K562 (cell line): ENCODE results near the gene STPG4. TPM values are rescaled to one million over a fixed set of nuclear protein-coding genes. Genes with fewer than 3 reads are reported as not detected.

Experiments used
- ATAC-seq: fragments of 200-7000 bp; cut with Tn5 transposase; 3 replicates; pipeline ENCODE4 v1.9.1; 2020; ENCODE audit warnings: moderate library complexity
- BruUV-seq: library from RNA; stranded (reverse); fragments of 400-500 nt; replicated peaks from 2 replicates; lab custom pipeline; 2021; lab: Mats Ljungman, UMichigan
- CTCF ChIA-PET: fragments of 300-600 bp; formaldehyde crosslinking; extraction: SDS; loops from one replicate; lab custom pipeline; 2021; ENCODE audit warnings: low intra/inter-chr PET ratio; lab: Yijun Ruan, JAX
- POLR2A ChIA-PET: fragments of 300-600, 350-650 bp; sonication (Branson Sonifier 250); formaldehyde crosslinking; extraction: SDS; loops from one replicate; lab custom pipeline; 2021; ENCODE audit warnings: antibody characterized with exemption, inconsistent platforms; lab: Yijun Ruan, JAX
- DNase-seq, 4 experiments: peaks; one replicate each; pipeline versions ENCODE4 v3.0.0 to v3.0.0-alpha.2; 2011 to 2018; ENCODE audit warnings: low spot score in 3 of 4, mixed read lengths in 3 of 4; ENCODE audit errors: extremely low read depth in 1 of 4
- FAIRE-seq: peaks from 2 replicates; lab custom pipeline; 2011; peaks lifted over from hg19 to GRCh38; lab: Jason Lieb, UNC
- H2AFZ ChIP-seq: 2 replicates; pipeline ENCODE4 v1.6.0; 2011; ENCODE audit warnings: low read depth, low read length, control low read depth, inconsistent platforms
- H3K27ac ChIP-seq: fragments of 200-600 bp; 3 replicates; pipeline ENCODE4 v1.8.0; 2011; ENCODE audit warnings: low read depth, mild to moderate bottlenecking, control low read depth, inconsistent platforms, low read length, moderate library complexity, mixed read lengths; ENCODE audit errors: extremely low read depth
- H3K27me3 ChIP-seq, 2 experiments: fragments of 300-600 bp in 1 of 2; 2 replicates in 1 of 2; 3 replicates in 1 of 2; pipeline versions ENCODE4 v1.6.0 to v1.8.0; 2011; ENCODE audit warnings: inconsistent platforms in 2 of 2, low read length in 2 of 2, mild to moderate bottlenecking in 1 of 2, mixed read lengths in 1 of 2, moderate library complexity in 1 of 2; ENCODE audit not compliant: control insufficient read depth in 2 of 2, insufficient read depth in 2 of 2
- H3K36me3 ChIP-seq: fragments of 300-600 bp; 3 replicates; pipeline ENCODE4 v1.8.0; 2011; ENCODE audit warnings: mild to moderate bottlenecking, low read length, inconsistent platforms; ENCODE audit not compliant: control insufficient read depth, insufficient read depth
- H3K4me1 ChIP-seq, 2 experiments: fragments of 200-600 bp in 1 of 2; replicated peaks in 1 of 2; 2 replicates in 1 of 2; 3 replicates in 1 of 2; pipeline versions ENCODE4 v1.5.1 to v1.8.0; 2011; ENCODE audit warnings: inconsistent platforms in 2 of 2, low read length in 2 of 2, mild to moderate bottlenecking in 1 of 2, mixed read lengths in 1 of 2, moderate library complexity in 1 of 2; ENCODE audit not compliant: control insufficient read depth in 2 of 2, insufficient read depth in 2 of 2
- H3K4me2 ChIP-seq: 2 replicates; pipeline ENCODE4 v1.6.1; 2011; ENCODE audit warnings: low read length, control low read depth, inconsistent platforms, mixed read lengths; ENCODE audit not compliant: insufficient read depth
- H3K4me3 ChIP-seq: fragments of 200-600 bp; sonication (generic), shearing (Covaris generic); 2 replicates; pipeline ENCODE4 v1.5.1; 2016; ENCODE audit warnings: control low read depth, inconsistent platforms
- H3K79me2 ChIP-seq: fragments of 200-600 bp; 3 replicates; pipeline ENCODE4 v1.8.0; 2011; ENCODE audit warnings: low read length, inconsistent platforms; ENCODE audit not compliant: control insufficient read depth, insufficient read depth
- H3K9ac ChIP-seq, 2 experiments: 2 replicates each; pipeline versions ENCODE4 v1.6.0 to v1.6.1; 2011; ENCODE audit warnings: low read depth in 2 of 2, low read length in 2 of 2, control low read depth in 1 of 2, inconsistent platforms in 1 of 2, mild to moderate bottlenecking in 1 of 2, mixed read lengths in 1 of 2; ENCODE audit not compliant: insufficient read depth in 1 of 2
- H3K9me1 ChIP-seq: one replicate; pipeline ENCODE4 v1.6.0; 2011; ENCODE audit warnings: inconsistent platforms, mild to moderate bottlenecking, low read length, moderate library complexity; ENCODE audit not compliant: control insufficient read depth, insufficient read depth
- H3K9me3 ChIP-seq: replicated peaks from 2 replicates; pipeline ENCODE4 v1.5.1; 2011; ENCODE audit warnings: low read depth, low read length, inconsistent platforms; ENCODE audit not compliant: control insufficient read depth, insufficient read depth
- H4K20me1 ChIP-seq: replicated peaks from 2 replicates; pipeline ENCODE4 v1.6.1; 2011; ENCODE audit warnings: low read length, inconsistent platforms, mixed read lengths; ENCODE audit not compliant: control insufficient read depth, insufficient read depth
- GABPB2 ChIP-seq: fragments of 250-450 bp; sonication (Bioruptor Pico); conservative IDR thresholded peaks from 2 replicates; pipeline ENCODE4 v1.5.1; 2021; ENCODE audit warnings: mild to moderate bottlenecking
- NR1H2 ChIP-seq: sonication (generic); formaldehyde crosslinking; IDR thresholded peaks from 2 replicates; pipeline ENCODE4 v1.4.0; 2020; ENCODE audit warnings: mild to moderate bottlenecking, missing genetic modification reagents
- RFX1 ChIP-seq: fragments of 450-650 bp; IDR thresholded peaks from 2 replicates; pipeline ENCODE4 v1.6.1; 2016; ENCODE audit warnings: mild to moderate bottlenecking, moderate library complexity
- XRCC5 ChIP-seq: fragments of 200-400 bp; formaldehyde crosslinking; IDR thresholded peaks from 2 replicates; pipeline ENCODE4 v1.6.1; 2017; ENCODE audit warnings: low read depth, mild to moderate bottlenecking, low read length
- ZNF165 ChIP-seq: fragments of 250-450 bp; sonication (Bioruptor Pico); IDR thresholded peaks from 2 replicates; pipeline ENCODE4 v1.4.0; 2020; ENCODE audit warnings: borderline replicate concordance
- ZNF174 ChIP-seq: fragments of 250-450 bp; sonication (Bioruptor Pico); IDR thresholded peaks from 2 replicates; pipeline ENCODE4 v1.4.0; 2020; ENCODE audit warnings: mild to moderate bottlenecking
- ZNF644 ChIP-seq: fragments of 200-800 bp; sonication (Bioruptor generic); IDR thresholded peaks from 2 replicates; pipeline ENCODE4 v1.6.1; 2016; ENCODE audit warnings: low read depth, missing genetic modification characterization, missing compliant biosample characterization
- ZSCAN32 ChIP-seq: fragments of 450-650 bp; formaldehyde crosslinking; IDR thresholded peaks from 2 replicates; pipeline ENCODE4 v1.4.0; 2020; ENCODE audit warnings: mild to moderate bottlenecking, moderate library complexity
- WGBS: fragments of 100-300 bp; shearing (Covaris generic); methylation state at CpG from one replicate; pipeline ENCODE4 v1.1.6; 2016; ENCODE audit warnings: low coverage, mixed read lengths; ENCODE audit not compliant: insufficient coverage; ENCODE audit errors: missing lambda C conversion rate; 5-methylcytosine and 5-hydroxymethylcytosine counted together
- in situ Hi-C: fragments of 300-500 bp; cut with MboI; formaldehyde crosslinking; loops from 4 replicates; pipeline ENCODE4 v1.15.0; 2018; ENCODE audit warnings: inconsistent platforms, mixed read lengths
- intact Hi-C: fragments of 100-400 bp; cut with micrococcal nuclease; formaldehyde crosslinking; loops from 2 replicates; pipeline ENCODE4 v1.14.2; 2022
- polyA plus RNA-seq, 8 experiments: library from polyadenylated mRNA; depleted of rRNA in 4 of 8; stranded (reverse) in 5 of 8; unstranded in 3 of 8; fragments of >200 nt; fragmentation: Nextera tagmentation in 2 of 8; fragmentation: Illumina TruSeq in 1 of 8; extraction: Ambion mirVana in 2 of 8; extraction: Trizol in 1 of 8; gene quantifications; 2 replicates each; pipeline versions ENCODE4 v1.2.1 to v1.2.3, GENCODE V29; 2011 to 2014; ENCODE audit warnings: inconsistent platforms in 1 of 8, missing spikeins in 1 of 8
- total RNA-seq, 7 experiments: library from RNA; depleted of rRNA in 6 of 7; stranded (reverse); fragments of >200 nt in 6 of 7; fragmentation: Illumina TruSeq in 2 of 7; extraction: Trizol in 2 of 7; gene quantifications; 2 replicates each; pipeline versions ENCODE4 v1.2.1 to v1.2.3, GENCODE V29; 2011 to 2021; ENCODE audit warnings: low replicate concordance in 1 of 7
- TF ChIP-seq, protein P1 (sequence below), 2 experiments: fragments of 450-650 bp in 1 of 2; sonication (generic) in 1 of 2; formaldehyde crosslinking in 1 of 2; IDR thresholded peaks in 1 of 2; conservative IDR thresholded peaks in 1 of 2; 2 replicates each; pipeline versions ENCODE4 v1.6.1 to v1.8.1; 2016 to 2023; ENCODE audit warnings: mild to moderate bottlenecking in 2 of 2, moderate library complexity in 2 of 2, inconsistent platforms in 1 of 2, missing genetic modification reagents in 1 of 2

STPG4 gene
- total and polyA plus RNA-seq, 9 of the 15 experiments (the other 6 are each of a cell fraction or from before 2014, with no cell fraction given): 0.10 to 0.68 (median 0.22) TPM; not detected in 6

- Histone ChIP-seq H2AFZ (no peak overlapping the region), H3K9ac (no peak overlapping the region), H3K4me3 (no peak overlapping the region), H3K4me2 (no peak overlapping the region), H3K79me2 (no peaks in the 10 kb centered on the region), H4K20me1 (peaks cover 27% of the 10 kb centered on the region), H3K27ac (no peak overlapping the region), H3K9me3 (no peaks in the 10 kb centered on the region), H3K9me1 (no peaks in the 10 kb centered on the region), H3K27me3 (no peaks in the 10 kb centered on the region), H3K36me3 (no peaks in the 10 kb centered on the region), H3K4me1 (peaks cover 11 to 22% of the 10 kb centered on the region in 2 experiments)
- DNase-seq (no peak), ATAC-seq (no peak), FAIRE-seq (no peak)
- intact Hi-C loops: no loop called here
- no TSS peak for BruUV-seq
- 58% methylated on average over 4 of the region's 4 CpGs for WGBS
- POLR2A ChIA-PET: no interaction called here
- in situ Hi-C loops: no loop called here
- TF ChIP-seq GABPB2 (CRISPR knock-in tag): no peak
- TF ChIP-seq, all 486 proteins: peak for 0
- CTCF ChIA-PET: no interaction called here
These were observed 80.4 kb downstream of the STPG4 start for GRCh38 chr2:47074691-47075090.

DNA sequence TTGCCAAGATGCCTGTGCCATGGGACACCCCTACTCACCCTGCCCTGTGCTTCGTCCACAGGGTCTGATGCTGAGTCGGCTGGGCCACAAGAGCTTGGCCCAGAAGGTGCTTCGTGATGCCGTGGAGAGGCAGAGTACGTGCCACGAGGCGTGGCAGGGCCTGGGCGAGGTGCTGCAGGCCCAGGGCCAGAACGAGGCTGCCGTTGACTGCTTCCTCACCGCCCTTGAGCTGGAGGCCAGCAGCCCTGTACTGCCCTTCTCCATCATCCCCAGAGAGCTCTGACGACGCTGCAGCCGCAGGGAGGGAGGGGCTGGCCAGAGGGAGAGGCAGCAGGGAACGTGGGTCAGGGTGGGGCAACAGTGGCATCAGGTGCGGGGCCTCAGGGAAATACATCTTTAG, 81.5 kb downstream of the STPG4 start:
- BruUV-seq: no TSS peak
- H3K9ac ChIP-seq: no peak overlapping the region
- no peak overlapping the region for H2AFZ ChIP-seq
- no peaks in the 10 kb centered on the region for H3K9me3 ChIP-seq
- H3K27me3 ChIP-seq: no peaks in the 10 kb centered on the region
- H3K4me1 ChIP-seq: peaks cover 2 to 15% of the 10 kb centered on the region in 2 experiments
- POLR2A ChIA-PET: interaction anchor here (0.6 kb wide), 1 partner anchor 528 kb away, joined by 3 read pairs; no protein-coding TSS in a partner anchor
- CTCF ChIA-PET: no interaction called here
- H3K79me2 ChIP-seq: no peaks in the 10 kb centered on the region
- in situ Hi-C loops (no loop called here), intact Hi-C loops (no loop called here)
- no peaks in the 10 kb centered on the region for H3K36me3 ChIP-seq
- TF ChIP-seq NR1H2: no peak
- no peak for TF ChIP-seq ZNF644 (tag)
- no peak for TF ChIP-seq ZSCAN32 (CRISPR knock-in tag)
- TF ChIP-seq RFX1: no peak
- TF ChIP-seq, protein P1, sequence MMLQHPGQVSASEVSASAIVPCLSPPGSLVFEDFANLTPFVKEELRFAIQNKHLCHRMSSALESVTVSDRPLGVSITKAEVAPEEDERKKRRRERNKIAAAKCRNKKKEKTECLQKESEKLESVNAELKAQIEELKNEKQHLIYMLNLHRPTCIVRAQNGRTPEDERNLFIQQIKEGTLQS (IDR thresholded peaks at IDR 0.05): no peak
- TF ChIP-seq, protein P1 (CRISPR knock-in tag; conservative IDR thresholded peaks at IDR 0.05): no peak
- no peak for TF ChIP-seq ZNF165
- no peak for TF ChIP-seq XRCC5
- no peak for TF ChIP-seq ZNF174 (CRISPR knock-in tag)
- no peak for FAIRE-seq
- H3K27ac ChIP-seq: no peak overlapping the region
- no peaks in the 10 kb centered on the region for H3K9me1 ChIP-seq
- DNase-seq: no peak
- H3K4me3 ChIP-seq: no peak overlapping the region
- H3K4me2 ChIP-seq: no peak overlapping the region
- no peak for ATAC-seq
- WGBS: 67% methylated on average over 16 of the region's 16 CpGs
- H4K20me1 ChIP-seq: peaks cover 18% of the 10 kb centered on the region
